ENCODE measurements around the gene MSTN.

Gene MSTN

DNA sequence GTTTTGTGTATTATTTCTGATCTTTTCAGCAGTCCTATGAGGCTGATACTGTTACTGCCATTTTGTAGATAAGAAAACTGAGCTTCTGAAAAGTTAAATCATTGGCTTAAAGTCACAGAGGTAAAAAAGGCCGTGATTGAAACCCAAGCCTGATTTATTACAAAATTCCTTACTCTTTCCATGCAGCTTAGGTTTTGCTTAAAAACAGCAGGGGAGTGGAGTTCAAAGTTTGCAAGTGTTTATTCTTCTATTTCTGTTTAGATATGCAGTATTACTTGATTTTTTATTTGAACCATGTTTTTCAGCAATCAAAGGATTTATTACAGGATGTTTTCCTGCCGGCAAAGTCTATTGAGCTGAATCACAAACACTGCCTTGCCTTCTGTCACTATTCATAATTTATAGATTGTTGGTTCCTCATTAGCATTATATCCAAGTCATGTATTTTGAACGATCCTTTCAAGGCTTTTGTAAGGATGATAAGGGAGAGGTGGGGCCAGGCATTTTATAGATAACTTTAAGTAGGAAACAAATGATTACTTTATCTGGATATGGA lies 31.9 kb upstream of the MSTN start:
- Histone ChIP-seq H3K9me3 (ENCODE audit: control insufficient read depth, insufficient read depth, low read length) (no peaks in the 10 kb centered on the region), H3K4me1 (ENCODE audit: control insufficient read depth, insufficient read depth, low read length) (no peaks in the 10 kb centered on the region), H3K27ac (ENCODE audit: low read depth, low read length) (no peak overlapping the region), H3K4me3 (ENCODE audit: low read depth, low read length) (no peak overlapping the region), H3K27me3 (ENCODE audit: control insufficient read depth, insufficient read depth, low read length) (no peaks in the 10 kb centered on the region), H3K9ac (ENCODE audit: low read depth, low read length) (no peak overlapping the region), H3K36me3 (ENCODE audit: control insufficient read depth, insufficient read depth, low read length) (no peaks in the 10 kb centered on the region)

DNA sequence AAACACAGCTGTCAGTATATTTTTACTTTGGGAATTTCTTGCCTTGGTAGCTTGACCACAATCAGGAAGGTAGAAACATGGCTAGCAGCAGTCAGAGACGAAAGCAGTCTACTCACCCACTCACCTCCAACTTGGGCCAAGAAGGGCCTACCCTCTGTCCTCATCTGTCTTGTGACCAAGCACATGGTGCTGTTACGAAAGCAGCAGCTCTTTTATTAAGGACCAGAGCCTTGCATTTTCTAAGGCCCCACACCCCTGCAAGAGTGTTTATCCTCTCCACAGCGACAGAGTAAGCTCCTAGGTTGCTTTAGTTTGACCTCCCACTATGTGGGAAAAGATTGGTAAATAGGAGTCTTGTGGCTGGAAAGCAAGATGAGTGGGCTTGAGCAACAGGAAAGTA lies 31.3 kb upstream of the MSTN start:
- Histone ChIP-seq H3K27ac (ENCODE audit: low read depth, low read length) (no peak overlapping the region), H3K9me3 (ENCODE audit: control insufficient read depth, insufficient read depth, low read length) (no peaks in the 10 kb centered on the region), H3K4me3 (ENCODE audit: low read depth, low read length) (no peak overlapping the region), H3K4me1 (ENCODE audit: control insufficient read depth, insufficient read depth, low read length) (no peaks in the 10 kb centered on the region), H3K27me3 (ENCODE audit: control insufficient read depth, insufficient read depth, low read length) (no peaks in the 10 kb centered on the region), H3K9ac (ENCODE audit: low read depth, low read length) (no peak overlapping the region), H3K36me3 (ENCODE audit: control insufficient read depth, insufficient read depth, low read length) (no peaks in the 10 kb centered on the region)

DNA sequence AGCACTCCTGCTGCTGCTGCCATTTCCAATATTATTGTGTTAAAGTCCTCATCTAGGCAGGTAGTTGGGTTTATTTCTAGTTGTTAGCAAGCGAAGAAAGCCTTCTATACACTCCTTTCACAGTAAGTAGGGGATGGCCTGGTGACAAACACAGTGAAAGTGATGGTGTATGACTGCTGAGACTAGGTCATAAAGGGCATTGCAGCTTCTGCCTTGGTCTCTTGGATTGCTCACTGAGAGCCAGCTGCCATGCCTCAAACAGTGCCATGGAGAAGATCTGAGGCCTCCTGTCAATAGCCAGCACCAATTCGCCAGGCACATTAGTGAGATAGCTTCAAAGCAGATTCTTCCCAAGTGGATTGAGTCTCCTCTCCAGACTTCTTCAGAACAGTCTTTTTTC lies 27.6 kb upstream of the MSTN start:
- Histone ChIP-seq H3K9ac (ENCODE audit: low read depth, low read length) (no peak overlapping the region), H3K27me3 (ENCODE audit: control insufficient read depth, insufficient read depth, low read length) (no peaks in the 10 kb centered on the region), H3K27ac (ENCODE audit: low read depth, low read length) (no peak overlapping the region), H3K4me3 (ENCODE audit: low read depth, low read length) (no peak overlapping the region), H3K9me3 (ENCODE audit: control insufficient read depth, insufficient read depth, low read length) (no peaks in the 10 kb centered on the region), H3K36me3 (ENCODE audit: control insufficient read depth, insufficient read depth, low read length) (no peaks in the 10 kb centered on the region), H3K4me1 (ENCODE audit: control insufficient read depth, insufficient read depth, low read length) (no peaks in the 10 kb centered on the region)

DNA sequence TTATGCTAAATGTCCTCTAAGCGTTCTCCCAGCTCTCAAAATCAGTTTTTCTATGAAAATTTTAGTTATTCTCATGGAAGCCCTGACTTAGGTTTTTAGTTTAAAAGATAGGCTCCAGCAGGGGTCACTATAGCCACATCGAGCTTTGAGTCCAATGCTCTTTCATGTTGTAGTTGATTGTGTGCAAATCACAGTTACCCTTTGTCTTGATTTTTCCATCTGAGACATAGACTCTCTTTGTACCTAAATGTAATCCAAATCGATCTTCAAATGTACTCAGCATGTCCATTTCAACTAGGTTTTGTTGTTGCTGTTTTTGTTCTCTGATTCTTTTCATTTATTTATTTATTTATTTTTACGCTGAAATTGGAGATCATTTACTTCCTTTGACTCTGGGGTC lies 26.4 kb upstream of the MSTN start:
- Histone ChIP-seq H3K4me3 (ENCODE audit: low read depth, low read length) (no peak overlapping the region), H3K36me3 (ENCODE audit: control insufficient read depth, insufficient read depth, low read length) (no peaks in the 10 kb centered on the region), H3K4me1 (ENCODE audit: control insufficient read depth, insufficient read depth, low read length) (no peaks in the 10 kb centered on the region), H3K9me3 (ENCODE audit: control insufficient read depth, insufficient read depth, low read length) (no peaks in the 10 kb centered on the region), H3K27me3 (ENCODE audit: control insufficient read depth, insufficient read depth, low read length) (no peaks in the 10 kb centered on the region), H3K27ac (ENCODE audit: low read depth, low read length) (no peak overlapping the region), H3K9ac (ENCODE audit: low read depth, low read length) (no peak overlapping the region)

DNA sequence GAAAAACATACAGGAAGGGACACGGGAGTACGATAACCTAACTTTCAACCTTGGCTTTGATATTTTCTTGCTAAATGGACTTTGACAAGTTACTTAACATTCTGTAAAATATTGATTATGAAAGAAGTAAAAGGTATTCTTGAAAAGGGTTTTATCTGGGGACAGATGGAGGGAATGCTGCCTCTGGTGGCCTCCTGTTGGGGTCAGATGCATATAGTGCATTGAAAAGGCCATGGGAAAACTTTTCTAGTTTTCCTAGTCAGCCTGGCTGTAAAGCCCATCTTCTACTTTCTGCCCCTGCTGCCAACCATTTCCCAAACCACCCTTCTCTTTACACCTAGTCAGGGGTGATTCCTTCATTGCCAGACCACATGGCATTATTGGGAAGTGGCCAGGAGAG lies 22.2 kb upstream of the MSTN start:
- Histone ChIP-seq H3K9ac (ENCODE audit: low read depth, low read length) (no peak overlapping the region), H3K9me3 (ENCODE audit: control insufficient read depth, insufficient read depth, low read length) (no peaks in the 10 kb centered on the region), H3K4me1 (ENCODE audit: control insufficient read depth, insufficient read depth, low read length) (no peaks in the 10 kb centered on the region), H3K27me3 (ENCODE audit: control insufficient read depth, insufficient read depth, low read length) (no peaks in the 10 kb centered on the region), H3K36me3 (ENCODE audit: control insufficient read depth, insufficient read depth, low read length) (no peaks in the 10 kb centered on the region), H3K27ac (ENCODE audit: low read depth, low read length) (no peak overlapping the region), H3K4me3 (ENCODE audit: low read depth, low read length) (no peak overlapping the region)

DNA sequence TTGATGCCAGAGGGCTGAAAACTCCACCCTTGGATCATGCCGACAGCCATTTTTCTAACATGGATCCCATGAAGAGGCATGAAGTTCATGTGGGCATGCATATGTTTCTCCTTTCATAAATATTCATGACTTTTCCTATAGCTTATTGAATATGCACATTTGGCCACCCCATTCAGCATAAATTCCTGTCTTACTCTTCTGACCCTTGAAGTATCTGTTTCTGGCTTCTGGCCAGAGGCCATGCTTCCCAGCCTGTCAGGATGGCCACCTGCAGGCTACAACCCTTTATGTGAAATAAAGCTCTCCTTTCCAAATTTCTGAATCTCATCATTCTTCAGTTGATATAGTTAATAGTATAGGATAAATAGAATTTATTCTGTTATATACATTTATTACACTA lies 19.6 kb upstream of the MSTN start:
- H3K27ac ChIP-seq (ENCODE audit: low read depth, low read length) = no peak overlapping the region
- H3K36me3 ChIP-seq (ENCODE audit: control insufficient read depth, insufficient read depth, low read length) = no peaks in the 10 kb centered on the region
- H3K4me3 ChIP-seq (ENCODE audit: low read depth, low read length) = no peak overlapping the region
- no peaks in the 10 kb centered on the region for H3K4me1 ChIP-seq (ENCODE audit: control insufficient read depth, insufficient read depth, low read length)
- no peaks in the 10 kb centered on the region for H3K9me3 ChIP-seq (ENCODE audit: control insufficient read depth, insufficient read depth, low read length)
- H3K9ac ChIP-seq (ENCODE audit: low read depth, low read length) = no peak overlapping the region
- no peaks in the 10 kb centered on the region for H3K27me3 ChIP-seq (ENCODE audit: control insufficient read depth, insufficient read depth, low read length)

DNA sequence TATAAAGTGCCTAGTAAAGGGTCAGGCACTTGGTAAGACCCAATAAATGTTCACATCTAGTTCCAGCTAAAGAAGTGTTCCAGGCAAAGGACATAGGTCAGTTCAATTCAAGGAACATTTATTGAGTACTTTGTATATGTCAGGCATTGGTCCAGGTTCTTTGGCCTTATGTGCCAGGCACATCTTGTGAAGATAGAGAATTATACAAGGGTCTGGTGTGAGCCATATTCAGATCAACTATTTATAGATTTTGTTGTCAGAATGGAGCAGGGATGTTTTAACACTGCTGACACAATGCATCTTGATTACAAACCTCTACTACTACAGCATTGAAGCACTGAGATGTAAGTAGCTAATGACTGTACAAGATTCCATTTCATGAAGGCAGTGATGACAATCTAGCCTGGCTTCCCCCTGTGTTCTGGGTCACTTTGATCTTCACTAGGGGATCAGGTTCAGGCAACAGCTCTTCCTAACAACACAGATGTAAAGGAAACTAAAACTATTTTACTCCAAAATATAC lies 18.1 kb upstream of the MSTN start:
- no peaks in the 10 kb centered on the region for H3K9me3 ChIP-seq (ENCODE audit: control insufficient read depth, insufficient read depth, low read length)
- H3K27ac ChIP-seq (ENCODE audit: low read depth, low read length) = no peak overlapping the region
- no peak overlapping the region for H3K4me3 ChIP-seq (ENCODE audit: low read depth, low read length)
- no peaks in the 10 kb centered on the region for H3K4me1 ChIP-seq (ENCODE audit: control insufficient read depth, insufficient read depth, low read length)
- H3K36me3 ChIP-seq (ENCODE audit: control insufficient read depth, insufficient read depth, low read length) = no peaks in the 10 kb centered on the region
- H3K27me3 ChIP-seq (ENCODE audit: control insufficient read depth, insufficient read depth, low read length) = no peaks in the 10 kb centered on the region
- no peak overlapping the region for H3K9ac ChIP-seq (ENCODE audit: low read depth, low read length)

DNA sequence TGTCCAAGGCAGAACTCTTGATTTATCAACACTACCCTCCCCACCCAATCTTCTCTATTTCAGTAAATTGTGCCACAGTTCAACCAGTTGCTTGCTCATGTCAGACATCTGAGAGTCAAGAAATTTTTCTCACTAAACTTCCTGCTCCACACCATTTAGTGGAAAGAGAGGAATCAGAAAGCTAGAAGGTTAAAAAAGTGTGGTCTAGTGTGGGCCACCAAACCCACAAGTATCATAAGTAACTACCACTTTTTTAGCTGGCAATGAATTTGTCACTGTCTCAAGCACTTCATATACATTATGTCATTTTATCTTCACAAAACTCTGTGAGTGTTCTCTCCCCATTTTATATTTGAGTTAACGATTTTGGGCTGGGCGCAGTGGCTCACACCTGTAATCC lies 16.6 kb upstream of the MSTN start:
- no peaks in the 10 kb centered on the region for H3K36me3 ChIP-seq (ENCODE audit: control insufficient read depth, insufficient read depth, low read length)
- H3K9me3 ChIP-seq (ENCODE audit: control insufficient read depth, insufficient read depth, low read length) = no peaks in the 10 kb centered on the region
- H3K27me3 ChIP-seq (ENCODE audit: control insufficient read depth, insufficient read depth, low read length) = no peaks in the 10 kb centered on the region
- H3K4me3 ChIP-seq (ENCODE audit: low read depth, low read length) = no peak overlapping the region
- H3K9ac ChIP-seq (ENCODE audit: low read depth, low read length) = no peak overlapping the region
- H3K4me1 ChIP-seq (ENCODE audit: control insufficient read depth, insufficient read depth, low read length) = no peaks in the 10 kb centered on the region
- no peak overlapping the region for H3K27ac ChIP-seq (ENCODE audit: low read depth, low read length)

DNA sequence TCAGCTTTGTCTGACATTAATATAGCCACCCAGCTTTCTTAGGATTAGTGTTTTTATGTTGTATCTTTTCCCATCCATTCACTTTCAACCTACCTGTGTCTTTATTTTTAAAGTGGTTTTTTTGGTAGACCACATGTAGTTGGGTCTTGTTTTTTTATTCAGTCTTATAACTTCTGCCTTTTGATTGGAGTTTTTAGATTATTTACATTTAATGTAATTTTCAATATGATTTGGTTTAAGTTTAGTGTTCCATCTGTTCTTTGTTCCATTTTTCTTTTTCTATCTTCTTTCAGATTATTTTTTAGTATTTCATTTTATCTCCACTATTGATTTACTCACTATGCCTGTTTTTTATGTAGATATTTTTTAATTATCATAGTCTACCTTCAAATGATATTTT lies 13.1 kb upstream of the MSTN start:
- Histone ChIP-seq H3K36me3 (ENCODE audit: control insufficient read depth, insufficient read depth, low read length) (no peaks in the 10 kb centered on the region), H3K4me3 (ENCODE audit: low read depth, low read length) (no peak overlapping the region), H3K27me3 (ENCODE audit: control insufficient read depth, insufficient read depth, low read length) (no peaks in the 10 kb centered on the region), H3K9me3 (ENCODE audit: control insufficient read depth, insufficient read depth, low read length) (no peaks in the 10 kb centered on the region), H3K9ac (ENCODE audit: low read depth, low read length) (no peak overlapping the region), H3K27ac (ENCODE audit: low read depth, low read length) (no peak overlapping the region), H3K4me1 (ENCODE audit: control insufficient read depth, insufficient read depth, low read length) (no peaks in the 10 kb centered on the region)

DNA sequence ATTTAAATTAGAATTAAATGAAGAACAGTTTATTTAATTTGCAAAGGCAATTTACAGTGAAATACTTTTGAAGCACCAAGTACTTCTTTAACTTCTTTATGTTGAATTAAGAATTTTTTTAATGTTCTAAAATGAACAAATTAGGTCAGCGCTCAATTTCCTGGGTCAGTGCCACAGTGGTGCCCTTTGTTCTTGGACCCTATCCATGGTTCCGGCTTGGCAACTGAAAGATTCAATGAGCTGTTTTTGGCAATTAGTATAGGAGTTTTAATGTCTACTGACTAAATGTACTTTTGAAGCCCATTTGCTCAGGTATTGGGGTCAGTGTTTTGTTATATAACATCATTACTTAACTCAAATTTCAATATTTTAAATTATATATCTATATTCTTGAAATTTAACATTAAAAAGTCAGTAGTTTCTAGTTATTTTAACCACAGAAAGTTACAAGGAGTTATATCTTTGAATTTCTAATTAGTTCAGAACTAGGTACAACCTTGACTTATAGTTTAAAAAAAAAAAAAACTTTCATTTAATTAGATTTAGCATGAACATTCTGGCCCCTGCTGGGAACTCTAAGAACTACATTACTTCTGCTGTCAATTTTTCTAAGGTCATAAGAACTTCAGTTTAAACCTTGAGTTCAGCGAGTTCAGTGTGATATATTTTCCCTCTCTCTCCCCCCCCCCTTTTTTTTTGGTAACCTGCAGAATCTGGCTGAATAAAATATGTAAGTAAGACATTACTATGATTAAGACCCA lies 7.6 kb upstream of the MSTN start:
- no peaks in the 10 kb centered on the region for H3K4me1 ChIP-seq (ENCODE audit: control insufficient read depth, insufficient read depth, low read length)
- no peak overlapping the region for H3K27ac ChIP-seq (ENCODE audit: low read depth, low read length)
- H3K9me3 ChIP-seq (ENCODE audit: control insufficient read depth, insufficient read depth, low read length) = no peaks in the 10 kb centered on the region
- H3K27me3 ChIP-seq (ENCODE audit: control insufficient read depth, insufficient read depth, low read length) = no peaks in the 10 kb centered on the region
- H3K9ac ChIP-seq (ENCODE audit: low read depth, low read length) = no peak overlapping the region
- H3K36me3 ChIP-seq (ENCODE audit: control insufficient read depth, insufficient read depth, low read length) = no peaks in the 10 kb centered on the region
- no peak overlapping the region for H3K4me3 ChIP-seq (ENCODE audit: low read depth, low read length)

DNA sequence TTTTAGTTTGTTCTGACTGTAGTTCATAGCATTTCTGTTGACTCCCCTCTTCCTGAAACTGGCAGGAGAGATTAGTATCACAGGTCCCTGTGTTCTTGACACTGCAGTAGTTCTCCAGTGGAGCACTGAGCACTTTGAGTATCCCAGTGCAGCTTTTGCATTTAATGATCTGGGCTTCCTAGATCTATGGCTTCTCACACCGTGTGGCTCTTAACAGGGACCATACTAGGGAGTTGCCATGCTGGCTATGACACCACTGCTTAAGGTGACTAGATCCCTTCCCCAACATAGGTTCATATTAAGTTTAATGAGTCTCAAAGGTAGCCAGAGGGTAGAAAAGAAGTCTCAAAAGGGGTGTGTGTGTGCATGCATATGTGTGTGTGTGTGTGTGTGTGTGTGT lies 6.2 kb upstream of the MSTN start:
- H3K4me3 ChIP-seq (ENCODE audit: low read depth, low read length) = no peak overlapping the region
- H3K9ac ChIP-seq (ENCODE audit: low read depth, low read length) = no peak overlapping the region
- no peaks in the 10 kb centered on the region for H3K4me1 ChIP-seq (ENCODE audit: control insufficient read depth, insufficient read depth, low read length)
- H3K9me3 ChIP-seq (ENCODE audit: control insufficient read depth, insufficient read depth, low read length) = no peaks in the 10 kb centered on the region
- no peak overlapping the region for H3K27ac ChIP-seq (ENCODE audit: low read depth, low read length)
- H3K36me3 ChIP-seq (ENCODE audit: control insufficient read depth, insufficient read depth, low read length) = no peaks in the 10 kb centered on the region
- no peaks in the 10 kb centered on the region for H3K27me3 ChIP-seq (ENCODE audit: control insufficient read depth, insufficient read depth, low read length)

Measured in HUES48 (cell line).